ENCODE measurements around the gene RAP1GAP2.

DNA sequence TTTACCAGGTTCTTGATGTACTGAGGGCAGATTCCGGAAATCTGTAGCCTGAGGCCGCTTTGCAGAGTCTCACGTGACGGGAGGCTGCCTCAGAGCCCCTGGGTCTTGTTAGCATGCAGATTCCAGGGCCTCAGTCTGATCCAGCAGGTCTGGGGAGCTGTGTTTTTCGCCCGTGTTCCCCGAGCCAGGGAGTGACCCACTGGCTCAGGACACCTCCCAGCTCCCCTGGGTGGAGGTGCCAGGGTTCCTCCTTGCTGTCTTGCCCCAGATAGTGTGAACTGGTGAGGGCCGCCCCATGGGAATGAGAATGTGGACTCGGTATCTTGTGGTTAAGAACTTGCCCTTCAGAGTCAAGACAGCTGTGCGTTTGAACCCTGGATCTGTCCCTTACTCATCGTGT, 168.6 kb downstream of the RAP1GAP2 start:
- TF ChIP-seq, protein P1, sequence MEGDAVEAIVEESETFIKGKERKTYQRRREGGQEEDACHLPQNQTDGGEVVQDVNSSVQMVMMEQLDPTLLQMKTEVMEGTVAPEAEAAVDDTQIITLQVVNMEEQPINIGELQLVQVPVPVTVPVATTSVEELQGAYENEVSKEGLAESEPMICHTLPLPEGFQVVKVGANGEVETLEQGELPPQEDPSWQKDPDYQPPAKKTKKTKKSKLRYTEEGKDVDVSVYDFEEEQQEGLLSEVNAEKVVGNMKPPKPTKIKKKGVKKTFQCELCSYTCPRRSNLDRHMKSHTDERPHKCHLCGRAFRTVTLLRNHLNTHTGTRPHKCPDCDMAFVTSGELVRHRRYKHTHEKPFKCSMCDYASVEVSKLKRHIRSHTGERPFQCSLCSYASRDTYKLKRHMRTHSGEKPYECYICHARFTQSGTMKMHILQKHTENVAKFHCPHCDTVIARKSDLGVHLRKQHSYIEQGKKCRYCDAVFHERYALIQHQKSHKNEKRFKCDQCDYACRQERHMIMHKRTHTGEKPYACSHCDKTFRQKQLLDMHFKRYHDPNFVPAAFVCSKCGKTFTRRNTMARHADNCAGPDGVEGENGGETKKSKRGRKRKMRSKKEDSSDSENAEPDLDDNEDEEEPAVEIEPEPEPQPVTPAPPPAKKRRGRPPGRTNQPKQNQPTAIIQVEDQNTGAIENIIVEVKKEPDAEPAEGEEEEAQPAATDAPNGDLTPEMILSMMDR (IDR thresholded peaks at IDR 0.05): no peak
- no peak for TF ChIP-seq POLR2A (IDR thresholded peaks at IDR 0.05)

Data from Peyer's patch (tissue), 4 donors.